Hematopoietic multipotent progenitor cell treated with erythropoietin and hydrocortisone succinate and interleukin-3 and kit ligand, for 8 days (in vitro differentiated cells): Measurements from ENCODE around the gene KISS1R.
"Not testable (repeated sequence)": the region's sequence is repeated elsewhere in the genome, so short reads cannot be mapped to it uniquely, and the experiment has no call there.

ENCODE experiments used
- DNase-seq: peaks from one replicate; pipeline ENCODE4 v3.0.0-alpha.2; 2015

KISS1R gene

DNA sequence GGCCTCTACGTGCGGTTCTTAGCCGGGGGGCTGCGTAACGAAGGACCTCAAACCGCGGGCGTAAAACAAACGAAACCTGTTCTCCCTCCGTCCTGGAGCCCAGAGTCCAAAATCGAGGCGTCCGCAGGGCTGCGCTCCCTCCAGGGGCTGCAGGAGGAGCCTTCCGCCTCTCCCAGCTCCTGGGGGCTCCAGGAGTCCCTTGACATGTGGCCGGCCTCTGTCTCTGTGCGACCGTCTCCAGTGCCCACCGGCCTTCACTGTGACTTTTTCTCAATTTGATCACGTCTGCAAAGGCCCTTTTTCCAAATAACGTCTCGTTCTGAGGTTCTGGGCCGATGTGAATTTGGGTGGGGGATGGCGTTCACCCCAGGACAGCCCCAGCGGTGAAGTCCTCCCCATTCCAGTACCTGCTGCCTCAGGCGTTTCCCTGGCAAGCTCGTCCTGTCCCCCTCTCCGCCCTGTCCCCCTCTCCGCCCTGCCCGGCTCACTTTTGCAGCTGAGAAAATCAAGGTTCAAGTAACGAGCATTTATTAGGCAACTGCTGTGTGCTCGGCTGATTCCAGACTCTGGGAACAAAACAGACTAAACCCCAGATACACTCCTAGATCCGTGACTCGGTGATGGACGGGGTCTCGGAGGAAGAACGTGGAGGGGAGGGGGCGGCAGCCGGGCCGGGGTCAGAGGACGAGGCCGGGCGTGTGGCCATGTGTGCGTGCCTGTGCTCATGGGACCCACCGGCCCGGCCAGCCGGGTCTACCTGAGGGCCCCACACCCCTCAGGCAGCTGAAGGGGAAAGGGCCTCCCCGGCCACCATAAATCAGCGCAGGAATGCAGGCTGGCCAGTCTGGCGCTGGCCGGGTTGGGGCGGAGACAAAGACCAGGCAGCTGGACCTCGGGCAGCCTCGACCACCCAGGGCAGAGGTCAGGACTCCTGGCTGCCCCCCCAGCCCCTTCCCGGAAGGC lies 39.0 kb downstream of the KISS1R start:
- no peak for DNase-seq

DNA sequence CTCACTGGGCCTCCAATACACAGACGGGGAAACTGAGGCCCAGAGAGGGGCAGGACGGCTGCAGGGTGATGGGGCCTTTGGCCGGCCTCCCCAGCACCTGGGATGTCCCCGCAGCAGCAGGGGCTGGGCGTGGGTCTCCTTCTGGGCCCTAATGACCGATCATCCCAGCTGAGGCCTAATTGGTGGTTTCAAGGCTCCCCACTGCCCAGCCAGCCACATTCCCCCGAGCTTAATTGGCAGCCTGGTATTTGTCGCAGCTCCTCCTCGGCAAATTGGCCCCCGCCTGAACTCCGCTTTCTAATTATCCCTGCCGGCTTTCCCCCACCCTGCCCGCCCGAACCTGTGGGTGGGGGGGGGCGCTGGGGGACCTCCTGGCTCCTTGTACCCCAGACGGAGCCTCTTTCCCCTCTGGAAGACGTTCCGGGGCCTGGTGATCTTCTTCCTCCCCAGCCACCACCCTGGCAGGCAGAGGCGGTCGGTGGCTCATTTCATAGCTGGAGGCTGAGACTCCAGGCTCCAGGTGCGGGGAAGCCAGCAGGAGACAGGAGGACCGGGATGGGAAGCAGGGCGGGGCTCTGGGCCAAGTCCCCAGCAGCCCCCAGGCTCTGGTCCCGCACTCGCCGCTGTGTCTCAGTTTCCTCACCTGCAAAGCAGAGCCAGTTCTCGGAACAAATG lies 39.8 kb downstream of the KISS1R start:
- no peak for DNase-seq

DNA sequence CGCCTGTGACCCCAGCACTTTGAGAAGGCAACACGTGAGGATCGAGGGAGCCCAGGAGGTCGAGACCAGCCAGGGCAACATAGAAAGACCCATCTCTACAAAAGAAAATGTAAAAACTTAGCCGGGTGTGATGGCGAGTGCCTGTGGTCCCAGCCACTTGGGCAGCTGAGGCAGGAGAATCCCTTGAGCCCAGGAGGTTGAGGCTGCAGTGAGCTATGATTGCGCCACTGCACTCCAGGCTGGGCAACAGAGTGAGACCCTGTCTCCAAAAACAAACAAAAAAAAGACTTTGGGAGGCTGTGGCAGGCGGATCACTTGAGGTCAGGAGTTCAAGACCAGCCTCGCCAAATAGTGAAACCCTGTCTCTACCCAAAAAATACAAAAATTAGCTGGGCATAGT lies 40.4 kb downstream of the KISS1R start:
- not testable (repeated sequence) for DNase-seq

DNA sequence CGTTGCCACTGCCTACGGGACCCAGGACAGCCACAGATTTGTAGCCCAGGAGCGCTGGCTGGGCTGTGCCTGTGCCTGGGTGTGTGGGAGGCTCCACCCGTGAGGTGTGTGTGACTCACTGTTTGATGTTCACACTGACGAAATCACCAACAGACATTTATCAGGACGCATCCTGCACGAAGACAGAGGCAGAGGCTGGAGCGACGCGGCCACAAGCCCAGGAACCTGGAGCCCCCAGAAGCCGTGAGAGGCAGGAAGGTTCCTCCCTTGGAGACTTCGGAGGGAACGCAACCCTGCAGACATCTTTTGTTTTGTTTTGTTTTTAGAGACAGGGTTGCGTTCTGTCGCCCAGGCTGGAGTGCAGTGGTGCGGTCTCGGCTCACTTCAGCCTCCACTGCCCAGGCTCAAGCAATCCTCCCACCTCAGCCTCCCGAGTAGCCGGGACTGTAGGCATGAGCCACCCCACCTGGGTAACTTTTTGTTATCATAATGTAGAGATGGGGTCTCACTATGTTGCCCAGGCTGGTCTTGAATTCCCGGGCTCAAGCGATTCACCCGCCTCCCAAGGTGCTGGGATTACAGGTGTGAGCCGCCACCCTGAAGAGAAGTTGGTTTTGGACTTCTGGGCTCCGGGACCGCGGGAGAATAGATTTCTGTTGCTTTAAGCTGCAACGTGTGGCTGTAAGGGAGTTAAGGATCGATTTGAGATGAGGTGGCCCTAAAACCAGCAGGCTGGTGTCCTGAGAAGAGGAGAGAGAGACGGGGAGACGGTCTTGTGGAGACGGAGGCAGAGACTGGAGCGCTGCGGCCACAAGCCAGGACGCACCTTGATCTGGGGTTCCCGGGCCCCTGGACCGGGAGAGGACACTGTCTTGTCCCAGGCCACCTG lies 42.1 kb downstream of the KISS1R start:
- no peak for DNase-seq

DNA sequence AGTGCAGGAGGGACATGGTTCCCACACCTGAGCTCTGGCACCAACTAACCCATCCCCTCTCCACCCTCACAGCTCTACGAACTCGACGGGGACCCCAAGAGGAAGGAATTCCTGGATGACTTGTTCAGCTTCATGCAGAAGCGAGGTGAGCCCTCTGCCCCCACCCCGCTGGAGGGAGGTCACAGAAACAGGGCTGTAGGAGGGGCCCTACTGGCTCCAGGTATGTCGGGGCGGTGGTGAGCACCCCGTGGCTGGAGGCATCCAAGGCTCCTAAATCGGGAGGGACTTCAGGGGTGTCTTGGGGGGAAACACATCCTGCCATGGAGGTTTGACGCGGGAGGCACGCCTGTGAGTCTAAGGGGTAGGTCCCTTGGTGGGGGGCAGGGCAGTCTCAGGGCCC lies 42.9 kb downstream of the KISS1R start:
- no peak for DNase-seq

DNA sequence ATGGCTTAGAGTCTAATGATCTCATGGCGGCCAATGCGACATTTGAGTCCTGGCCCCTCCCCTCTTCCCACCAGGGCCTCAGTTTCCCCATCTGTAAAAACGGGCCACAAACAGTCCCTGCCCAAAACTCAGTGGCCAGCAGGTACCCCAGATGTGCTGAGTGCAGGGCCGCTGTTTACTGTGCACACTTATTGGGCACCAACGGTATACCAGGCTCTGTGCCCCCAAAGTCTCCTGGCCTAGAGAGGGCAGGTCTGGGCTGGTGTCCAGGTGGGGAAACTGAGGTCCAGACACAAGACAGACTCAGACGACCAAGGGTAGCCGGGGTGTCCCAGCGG lies 43.4 kb downstream of the KISS1R start:
- DNase-seq, result no peak

DNA sequence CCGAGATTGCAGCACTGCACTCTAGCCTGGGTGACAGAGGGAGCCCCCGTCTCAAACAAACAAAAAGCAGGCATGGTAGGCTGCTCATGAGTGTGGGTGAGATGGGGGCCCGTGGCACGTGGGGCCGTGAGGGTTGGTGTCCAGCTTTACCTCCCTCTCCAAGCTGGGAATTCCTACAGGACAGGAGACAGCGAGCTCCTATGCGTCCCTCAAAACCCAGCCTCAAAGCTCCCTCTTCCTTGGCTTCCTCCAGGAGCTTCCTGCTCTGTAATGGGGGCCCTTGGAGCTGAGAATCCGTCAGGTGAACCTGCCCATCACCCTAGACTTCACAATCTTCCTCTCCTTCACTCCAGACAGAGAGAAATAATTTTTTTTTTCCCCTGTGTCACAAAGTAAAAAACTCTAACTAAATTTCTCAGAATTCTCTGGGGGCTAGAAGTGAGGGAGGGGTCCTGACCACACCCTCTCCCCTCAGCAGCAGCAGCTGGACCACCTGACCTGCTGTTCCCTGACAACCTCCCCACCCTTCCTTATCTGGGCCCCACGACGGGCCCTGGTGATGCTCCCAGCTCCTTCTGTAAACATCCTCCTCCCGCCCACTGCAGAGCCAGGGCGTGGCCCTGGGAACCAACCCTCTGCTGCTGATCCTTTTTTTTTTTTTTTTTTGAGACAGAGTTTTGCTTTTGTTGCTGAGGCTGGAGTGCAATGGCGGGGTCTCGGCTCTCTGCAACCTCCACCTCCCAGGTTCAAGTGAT lies 44.9 kb downstream of the KISS1R start:
- DNase-seq, result peak; percentile 93

DNA sequence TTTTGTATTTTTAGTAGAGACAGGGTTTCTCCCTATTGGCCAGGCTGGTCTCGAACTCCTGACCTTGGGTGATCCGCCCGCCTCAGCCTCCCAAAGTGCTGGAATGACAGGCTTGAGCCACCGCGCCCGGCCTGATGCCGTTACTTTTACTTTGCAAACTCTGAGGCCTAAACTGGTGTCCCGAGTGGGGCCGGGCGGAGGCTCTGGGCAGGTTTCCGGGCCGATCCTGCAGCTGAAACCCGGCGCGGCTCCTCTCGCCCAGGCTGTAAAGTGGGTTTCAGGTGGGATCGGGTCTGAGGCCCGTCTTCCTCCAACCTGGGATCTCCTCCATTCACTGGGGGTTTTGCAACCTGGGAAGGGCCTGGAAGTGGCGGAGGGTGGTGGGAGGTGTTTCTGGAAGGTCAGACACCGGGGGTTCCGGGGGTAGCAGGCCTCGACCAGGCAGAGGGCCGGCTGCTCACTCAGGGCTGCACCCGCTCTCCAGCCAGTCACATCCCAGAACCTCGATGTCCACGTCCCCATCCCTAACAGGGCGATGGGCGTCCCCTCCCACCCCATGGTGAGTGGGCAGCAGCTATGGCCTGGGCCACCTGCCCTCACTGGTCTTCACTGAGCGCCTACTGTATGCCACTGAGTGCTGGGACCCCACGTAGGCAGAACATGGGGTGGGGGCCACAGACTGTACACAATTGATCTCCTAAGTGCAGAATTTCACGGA lies 45.7 kb downstream of the KISS1R start:
- DNase-seq, result no peak

DNA sequence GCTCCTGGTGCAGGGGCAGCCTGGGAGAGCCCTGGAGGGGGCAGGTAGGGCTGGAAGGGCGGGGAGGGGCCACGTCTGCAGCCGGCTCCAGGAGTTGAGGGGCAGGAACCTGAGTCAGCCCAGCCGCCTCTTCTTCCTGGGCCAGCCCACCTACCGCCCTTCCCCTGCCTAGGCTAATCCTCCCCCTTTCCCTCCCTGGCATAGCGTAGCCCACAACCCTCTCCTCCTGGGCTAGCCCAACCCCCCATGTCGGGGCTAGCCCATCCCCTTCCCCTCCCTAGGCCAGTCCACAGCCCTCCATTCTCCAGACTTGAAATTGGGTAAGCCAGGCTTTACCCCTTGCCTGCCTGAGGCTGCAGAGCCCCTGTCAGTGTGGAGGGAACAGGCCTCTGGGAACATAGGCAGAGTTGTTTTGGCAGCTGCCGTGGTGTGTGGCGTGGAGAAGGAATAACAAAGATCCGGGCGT lies 46.4 kb downstream of the KISS1R start:
- no peak for DNase-seq

DNA sequence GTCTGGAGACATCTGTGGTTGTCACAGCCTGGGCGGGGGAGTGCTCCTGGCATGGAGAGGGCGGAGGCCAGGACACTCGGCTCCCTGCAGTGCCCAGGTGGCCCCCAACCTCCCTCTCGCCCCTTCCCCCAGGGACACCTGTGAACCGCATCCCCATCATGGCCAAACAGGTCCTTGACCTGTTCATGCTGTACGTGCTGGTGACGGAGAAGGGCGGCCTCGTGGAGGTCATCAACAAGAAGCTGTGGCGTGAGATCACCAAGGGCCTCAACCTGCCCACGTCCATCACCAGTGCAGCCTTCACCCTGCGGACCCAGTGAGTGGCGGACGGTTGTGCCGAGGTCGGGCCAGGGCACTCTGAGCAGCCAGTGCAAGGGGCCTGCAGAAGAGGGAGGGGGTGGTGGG lies 47.0 kb downstream of the KISS1R start:
- DNase-seq, result no peak

DNA sequence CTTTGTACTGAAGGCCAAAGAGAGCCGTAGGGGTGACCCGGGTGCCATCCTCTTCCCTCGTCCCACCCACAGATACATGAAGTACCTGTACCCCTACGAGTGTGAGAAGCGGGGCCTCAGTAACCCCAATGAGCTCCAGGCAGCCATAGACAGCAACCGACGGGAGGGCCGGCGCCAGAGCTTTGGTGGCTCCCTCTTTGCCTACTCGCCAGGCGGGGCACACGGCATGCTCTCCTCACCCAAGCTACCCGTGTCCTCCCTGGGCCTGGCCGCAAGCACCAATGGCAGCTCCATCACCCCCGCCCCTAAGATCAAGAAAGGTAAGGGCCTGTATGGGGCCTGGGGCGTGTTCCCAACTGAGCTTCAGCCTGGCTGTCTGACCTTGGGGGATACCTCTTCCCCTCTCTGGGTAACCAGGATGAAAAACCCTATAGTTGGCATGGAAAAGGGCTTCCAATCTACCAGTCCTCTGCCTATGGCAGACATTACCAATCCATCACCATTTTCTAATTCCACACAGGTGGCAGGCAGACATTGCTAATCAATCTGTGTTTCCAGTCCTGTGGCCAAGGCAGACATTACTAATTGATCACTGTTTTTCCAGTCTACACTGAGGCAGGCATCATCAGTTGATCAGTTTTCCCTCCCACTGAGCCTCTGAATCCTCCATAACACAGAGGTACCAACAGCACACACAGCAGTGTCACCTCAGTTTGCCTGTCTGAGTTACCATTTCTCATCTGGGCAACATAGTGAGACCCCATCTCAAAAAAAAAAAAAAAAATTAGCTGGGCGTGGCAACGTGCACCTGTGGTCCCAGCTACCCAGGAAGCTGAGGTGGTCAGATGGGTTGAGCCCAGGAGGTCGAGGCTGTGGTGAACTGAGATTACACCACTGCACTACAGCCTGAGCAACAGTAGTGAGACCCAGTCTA lies 47.9 kb downstream of the KISS1R start:
- peak; percentile 28 for DNase-seq

DNA sequence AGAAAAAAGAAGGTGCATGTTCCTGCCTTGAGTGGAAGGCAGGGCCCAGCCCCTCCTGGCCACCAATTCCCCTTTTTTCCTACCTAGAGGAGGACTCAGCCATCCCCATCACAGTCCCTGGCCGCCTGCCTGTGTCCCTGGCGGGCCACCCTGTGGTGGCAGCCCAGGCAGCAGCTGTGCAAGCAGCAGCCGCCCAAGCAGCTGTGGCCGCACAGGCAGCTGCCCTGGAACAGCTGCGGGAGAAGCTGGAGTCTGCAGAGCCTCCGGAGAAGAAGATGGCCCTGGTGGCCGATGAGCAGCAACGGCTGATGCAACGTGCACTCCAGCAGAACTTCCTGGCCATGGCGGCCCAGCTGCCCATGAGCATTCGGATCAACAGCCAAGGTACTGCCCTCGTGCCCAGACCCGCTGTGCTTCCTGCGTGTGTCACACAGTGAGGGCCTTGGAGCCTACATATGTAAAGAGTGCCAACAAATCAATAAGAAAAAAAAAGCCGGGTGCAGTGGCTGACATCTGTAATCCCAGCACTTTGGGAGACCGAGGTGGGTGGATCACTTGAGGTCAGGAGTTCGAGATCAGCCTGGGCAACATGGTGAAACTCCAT lies 49.5 kb downstream of the KISS1R start:
- no peak for DNase-seq
